Panc1 (cell line): ENCODE data around the gene GPC3.

Experiments used
- CTCF ChIP-seq: fragments of 450-650 bp; IDR thresholded peaks from 2 replicates; pipeline ENCODE4 v1.5.1; 2017; ENCODE audit warnings: mild to moderate bottlenecking
- POLR2AphosphoS5 ChIP-seq: IDR thresholded peaks from 2 replicates; pipeline ENCODE4 v1.6.1; 2012; ENCODE audit warnings: mild to moderate bottlenecking, low read depth, low read length, moderate library complexity
- SIN3A ChIP-seq: IDR thresholded peaks from 2 replicates; pipeline ENCODE4 v1.6.1; 2012; ENCODE audit warnings: low read depth, mild to moderate bottlenecking, low read length, moderate library complexity, borderline replicate concordance; ENCODE audit not compliant: insufficient read depth

GRCh38 chrX:133636009-133636408 lies 349.4 kb downstream of the GPC3 start:
- TF ChIP-seq CTCF (no peak), SIN3A (no peak), POLR2AphosphoS5 (no peak)
